ENCODE results near the gene CD300H.

DNA sequence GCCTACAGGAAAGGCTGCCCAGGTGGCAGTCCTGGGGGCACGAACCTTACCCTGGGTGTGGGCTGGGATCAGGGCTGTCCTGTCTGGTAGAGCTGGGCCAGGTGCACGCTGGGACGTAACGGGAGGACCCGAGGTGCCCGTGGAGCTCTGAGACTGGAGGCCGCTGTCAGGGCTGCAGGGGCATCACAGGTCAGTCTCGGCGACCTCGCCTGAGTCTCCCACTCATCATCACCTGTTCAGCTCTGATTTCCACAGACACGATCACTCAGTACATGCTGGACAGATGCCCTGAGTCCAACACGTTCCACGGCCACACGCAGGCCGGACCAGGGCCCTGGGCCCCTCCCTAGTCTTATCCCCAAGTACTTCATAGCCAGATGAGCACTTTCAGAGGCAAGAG, 16.7 kb downstream of the CD300H start:
- TF ChIP-seq, protein P1, sequence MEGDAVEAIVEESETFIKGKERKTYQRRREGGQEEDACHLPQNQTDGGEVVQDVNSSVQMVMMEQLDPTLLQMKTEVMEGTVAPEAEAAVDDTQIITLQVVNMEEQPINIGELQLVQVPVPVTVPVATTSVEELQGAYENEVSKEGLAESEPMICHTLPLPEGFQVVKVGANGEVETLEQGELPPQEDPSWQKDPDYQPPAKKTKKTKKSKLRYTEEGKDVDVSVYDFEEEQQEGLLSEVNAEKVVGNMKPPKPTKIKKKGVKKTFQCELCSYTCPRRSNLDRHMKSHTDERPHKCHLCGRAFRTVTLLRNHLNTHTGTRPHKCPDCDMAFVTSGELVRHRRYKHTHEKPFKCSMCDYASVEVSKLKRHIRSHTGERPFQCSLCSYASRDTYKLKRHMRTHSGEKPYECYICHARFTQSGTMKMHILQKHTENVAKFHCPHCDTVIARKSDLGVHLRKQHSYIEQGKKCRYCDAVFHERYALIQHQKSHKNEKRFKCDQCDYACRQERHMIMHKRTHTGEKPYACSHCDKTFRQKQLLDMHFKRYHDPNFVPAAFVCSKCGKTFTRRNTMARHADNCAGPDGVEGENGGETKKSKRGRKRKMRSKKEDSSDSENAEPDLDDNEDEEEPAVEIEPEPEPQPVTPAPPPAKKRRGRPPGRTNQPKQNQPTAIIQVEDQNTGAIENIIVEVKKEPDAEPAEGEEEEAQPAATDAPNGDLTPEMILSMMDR (conservative IDR thresholded peaks at IDR 0.05; ENCODE audit: low read length) = no peak
- TF ChIP-seq EZH2phosphoT487 (IDR thresholded peaks at IDR 0.05; ENCODE audit: borderline replicate concordance) = no peak

Data from Loucy (cell line).